HepG2 (cell line): ENCODE measurements around the gene ADSS1. TPM values are rescaled to one million over a fixed set of nuclear protein-coding genes. Genes with fewer than 3 reads are reported as not detected.

Source experiments
- ATAC-seq: fragments of 200-7000 bp; cut with Tn5 transposase; 3 replicates; pipeline ENCODE4 v1.9.1; 2020; ENCODE audit warnings: mild to moderate bottlenecking, moderate library complexity
- BruUV-seq: library from RNA; stranded (reverse); fragments of 400-500 nt; replicated peaks from 2 replicates; lab custom pipeline; 2021; lab: Mats Ljungman, UMichigan
- CTCF ChIA-PET: fragments of 300-600 bp; formaldehyde crosslinking; extraction: SDS; loops from one replicate; lab custom pipeline; 2021; ENCODE audit warnings: low total read pairs, inconsistent platforms, low intra/inter-chr PET ratio; lab: Yijun Ruan, JAX
- POLR2A ChIA-PET: fragments of 350-600 bp; sonication (Branson Sonifier 250); formaldehyde crosslinking; loops from one replicate; lab custom pipeline; 2020; ENCODE audit warnings: antibody characterized with exemption, inconsistent platforms; lab: Yijun Ruan, JAX
- DNase-seq: peaks from one replicate; pipeline ENCODE4 v3.0.0-alpha.2; 2015; ENCODE audit warnings: low spot score
- FAIRE-seq: peaks from 3 replicates; lab custom pipeline; 2011; peaks lifted over from hg19 to GRCh38; lab: Jason Lieb, UNC
- H2AFZ ChIP-seq: one replicate; pipeline ENCODE4 v1.6.1; 2011; ENCODE audit warnings: low read length, inconsistent platforms
- H3K27ac ChIP-seq: fragments of 300-600 bp; 3 replicates; pipeline ENCODE4 v1.8.0; 2011; ENCODE audit warnings: mixed run types, mild to moderate bottlenecking, mixed read lengths, low read length, inconsistent platforms; ENCODE audit not compliant: insufficient read depth; ENCODE audit errors: extremely low read length
- H3K27me3 ChIP-seq, 2 experiments: fragments of 200-600 bp in 1 of 2; 2 replicates in 1 of 2; 3 replicates in 1 of 2; pipeline versions ENCODE4 v1.6.0 to v1.8.0; 2011; ENCODE audit warnings: low read length in 2 of 2, mild to moderate bottlenecking in 2 of 2, moderate library complexity in 2 of 2, inconsistent platforms in 1 of 2; ENCODE audit not compliant: insufficient read depth in 2 of 2, control insufficient read depth in 1 of 2
- H3K36me3 ChIP-seq, 2 experiments: fragments of 200-600 bp in 1 of 2; replicated peaks in 1 of 2; 2 replicates in 1 of 2; 3 replicates in 1 of 2; pipeline versions ENCODE4 v1.5.1 to v1.8.0; 2011; ENCODE audit warnings: low read length in 2 of 2, inconsistent platforms in 1 of 2; ENCODE audit not compliant: insufficient read depth in 2 of 2, control insufficient read depth in 1 of 2
- H3K4me1 ChIP-seq: 2 replicates; pipeline ENCODE4 v1.5.1; 2012; ENCODE audit warnings: low read length, inconsistent platforms; ENCODE audit not compliant: insufficient read depth
- H3K4me2 ChIP-seq: 2 replicates; pipeline ENCODE4 v1.6.0; 2011; ENCODE audit warnings: low read depth, low read length, inconsistent platforms
- H3K4me3 ChIP-seq, 3 experiments: fragments of 200-600 bp in 1 of 3; sonication (generic), shearing (Covaris generic) in 1 of 3; replicated peaks in 1 of 3; 2 replicates each; pipeline ENCODE4 v1.5.1; 2011 to 2016; ENCODE audit warnings: low read length in 3 of 3, inconsistent platforms in 2 of 3, low read depth in 2 of 3, mild to moderate bottlenecking in 2 of 3, control low read depth in 1 of 3, mixed read lengths in 1 of 3; ENCODE audit not compliant: insufficient read depth in 1 of 3
- H3K79me2 ChIP-seq: one replicate; pipeline ENCODE4 v1.6.1; 2011; ENCODE audit warnings: low read length, inconsistent platforms; ENCODE audit not compliant: insufficient read depth
- H3K9ac ChIP-seq: 2 replicates; pipeline ENCODE4 v1.6.0; 2011; ENCODE audit warnings: mild to moderate bottlenecking, low read depth, low read length, inconsistent platforms; ENCODE audit not compliant: insufficient read depth
- H3K9me3 ChIP-seq: 2 replicates; pipeline ENCODE4 v1.5.1; 2012; ENCODE audit warnings: mild to moderate bottlenecking, low read length
- H4K20me1 ChIP-seq: 2 replicates; pipeline ENCODE4 v1.6.0; 2011; ENCODE audit warnings: inconsistent platforms, mild to moderate bottlenecking, low read length, moderate library complexity; ENCODE audit not compliant: insufficient read depth
- HES4 ChIP-seq: sonication (generic); formaldehyde crosslinking; IDR thresholded peaks from 2 replicates; pipeline ENCODE4 v1.9.0; 2021; ENCODE audit warnings: mild to moderate bottlenecking, missing genetic modification reagents, borderline replicate concordance
- HNRNPLL ChIP-seq: fragments of 200-400 bp; formaldehyde crosslinking; IDR thresholded peaks from 2 replicates; pipeline ENCODE4 v1.6.1; 2017; ENCODE audit warnings: mild to moderate bottlenecking, low read depth, low read length; ENCODE audit not compliant: poor library complexity, severe bottlenecking
- SNAPC5 ChIP-seq: sonication (generic); formaldehyde crosslinking; IDR thresholded peaks from 2 replicates; pipeline ENCODE4 v1.8.1; 2023; ENCODE audit warnings: mild to moderate bottlenecking, missing genetic modification reagents, borderline replicate concordance
- ZNF263 ChIP-seq: sonication (generic); formaldehyde crosslinking; IDR thresholded peaks from 2 replicates; pipeline ENCODE4 v1.4.0; 2020; ENCODE audit warnings: missing genetic modification reagents
- ZNF446 ChIP-seq: sonication (generic); formaldehyde crosslinking; IDR thresholded peaks from 2 replicates; pipeline ENCODE4 v1.5.0; 2020; ENCODE audit warnings: mild to moderate bottlenecking, missing genetic modification reagents
- WGBS: methylation state at CpG from one replicate; pipeline ENCODE4 v1.1.6; 2017; ENCODE audit warnings: low lambda C conversion rate; 5-methylcytosine and 5-hydroxymethylcytosine counted together
- in situ Hi-C: cut with HindIII; loops from 2 replicates; pipeline ENCODE4 v1.10.0; 2017; ENCODE audit warnings: low pct_unique_long_range_greater_than_20kb; ENCODE audit not compliant: extremely low pct_ligation_motif_present
- intact Hi-C: fragments of 100-400 bp; cut with micrococcal nuclease; formaldehyde crosslinking; loops from one replicate; pipeline ENCODE4 v1.10.0; 2022; ENCODE audit not compliant: unreplicated experiment
- polyA plus RNA-seq, 8 experiments: library from polyadenylated mRNA; depleted of rRNA in 3 of 8; stranded (reverse) in 7 of 8; unstranded in 1 of 8; fragments of >200 nt; fragmentation: Illumina TruSeq in 4 of 8; extraction: Trizol in 4 of 8; gene quantifications; 2 replicates each; pipeline versions ENCODE4 v1.2.1 to v1.2.3, GENCODE V29; 2011 to 2016; ENCODE audit warnings: low read depth in 4 of 8, missing spikeins in 1 of 8, mixed read lengths in 1 of 8; ENCODE audit not compliant: insufficient read depth in 1 of 8
- total RNA-seq, 5 experiments: library from RNA; depleted of rRNA; stranded (reverse); fragments of >200 nt; fragmentation: Illumina TruSeq; extraction: Trizol; gene quantifications; 2 replicates each; pipeline ENCODE4 v1.2.3, GENCODE V29; 2016; ENCODE audit warnings: low read depth in 1 of 5
- TF ChIP-seq, protein P1 (sequence below): sonication (generic); formaldehyde crosslinking; IDR thresholded peaks from 2 replicates; pipeline ENCODE4 v1.4.0; 2020; ENCODE audit warnings: mild to moderate bottlenecking, missing genetic modification reagents

The ADSS1 gene
- total and polyA plus RNA-seq, 2 of the 13 experiments (the other 11 are each of a cell fraction or from before 2014, with no cell fraction given) = 1.0 to 36.7 TPM

DNA sequence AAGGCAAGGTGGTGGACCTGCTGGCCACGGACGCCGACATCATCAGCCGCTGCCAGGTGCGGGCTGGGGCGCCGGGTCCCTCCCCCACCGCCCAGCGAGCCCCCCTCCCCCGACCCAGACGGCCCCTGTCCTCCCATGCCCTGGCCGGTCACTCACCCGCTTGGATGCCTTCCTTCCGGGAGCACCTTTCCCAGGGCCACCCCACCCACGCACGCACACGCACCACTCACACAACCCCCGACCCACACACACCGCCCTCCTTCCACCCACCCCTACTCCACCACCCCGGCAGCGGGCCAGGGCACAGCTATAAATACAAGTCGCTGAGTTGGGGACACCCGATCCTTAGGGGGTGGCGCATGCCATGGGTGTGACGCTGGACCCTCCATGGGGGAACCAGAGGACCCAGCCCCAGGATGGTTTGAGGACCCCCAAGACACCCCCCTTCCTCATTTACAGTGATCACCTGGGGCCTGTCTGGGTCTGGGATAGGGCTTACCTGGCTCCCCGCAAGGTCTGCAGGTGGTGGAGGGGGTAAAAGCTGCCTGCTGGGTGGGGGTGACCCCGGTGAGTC lies 465 bp downstream of the ADSS1 start:
- peaks cover 67% of the 10 kb centered on the region for H3K4me1 ChIP-seq
- H3K4me3 ChIP-seq = peak overlapping the region; percentile 63 to 90 (median 68)
- FAIRE-seq (no peak), ATAC-seq (no peak; the same call in 1 of the 3 replicates), DNase-seq (no peak)
- H3K9me3 ChIP-seq = no peaks in the 10 kb centered on the region
- peak overlapping the region; percentile 48 for H3K27ac ChIP-seq
- CTCF ChIA-PET = no interaction called here
- H3K36me3 ChIP-seq = no peaks in the 10 kb centered on the region
- peak overlapping the region; percentile 76 for H3K9ac ChIP-seq
- peaks cover 0 to 3% of the 10 kb centered on the region in 2 experiments; a peak in 1 of 5 replicates for H3K27me3 ChIP-seq
- no peaks in the 10 kb centered on the region for H4K20me1 ChIP-seq
- H2AFZ ChIP-seq = no peak overlapping the region
- intact Hi-C loops (no loop called here), in situ Hi-C loops (no loop called here)
- TF ChIP-seq HES4 (CRISPR knock-in tag) (0 out of 2 replicates have a peak, but pooled peaks have one; percentile 36), ZNF263 (CRISPR knock-in tag) (peak; percentile 5; the same call in 1 of the 2 replicates), SNAPC5 (CRISPR knock-in tag) (peak; percentile 26; the same call in 1 of the 2 replicates), ZNF446 (CRISPR knock-in tag) (no peak), HNRNPLL (peak; percentile 14)
- TF ChIP-seq, protein P1, sequence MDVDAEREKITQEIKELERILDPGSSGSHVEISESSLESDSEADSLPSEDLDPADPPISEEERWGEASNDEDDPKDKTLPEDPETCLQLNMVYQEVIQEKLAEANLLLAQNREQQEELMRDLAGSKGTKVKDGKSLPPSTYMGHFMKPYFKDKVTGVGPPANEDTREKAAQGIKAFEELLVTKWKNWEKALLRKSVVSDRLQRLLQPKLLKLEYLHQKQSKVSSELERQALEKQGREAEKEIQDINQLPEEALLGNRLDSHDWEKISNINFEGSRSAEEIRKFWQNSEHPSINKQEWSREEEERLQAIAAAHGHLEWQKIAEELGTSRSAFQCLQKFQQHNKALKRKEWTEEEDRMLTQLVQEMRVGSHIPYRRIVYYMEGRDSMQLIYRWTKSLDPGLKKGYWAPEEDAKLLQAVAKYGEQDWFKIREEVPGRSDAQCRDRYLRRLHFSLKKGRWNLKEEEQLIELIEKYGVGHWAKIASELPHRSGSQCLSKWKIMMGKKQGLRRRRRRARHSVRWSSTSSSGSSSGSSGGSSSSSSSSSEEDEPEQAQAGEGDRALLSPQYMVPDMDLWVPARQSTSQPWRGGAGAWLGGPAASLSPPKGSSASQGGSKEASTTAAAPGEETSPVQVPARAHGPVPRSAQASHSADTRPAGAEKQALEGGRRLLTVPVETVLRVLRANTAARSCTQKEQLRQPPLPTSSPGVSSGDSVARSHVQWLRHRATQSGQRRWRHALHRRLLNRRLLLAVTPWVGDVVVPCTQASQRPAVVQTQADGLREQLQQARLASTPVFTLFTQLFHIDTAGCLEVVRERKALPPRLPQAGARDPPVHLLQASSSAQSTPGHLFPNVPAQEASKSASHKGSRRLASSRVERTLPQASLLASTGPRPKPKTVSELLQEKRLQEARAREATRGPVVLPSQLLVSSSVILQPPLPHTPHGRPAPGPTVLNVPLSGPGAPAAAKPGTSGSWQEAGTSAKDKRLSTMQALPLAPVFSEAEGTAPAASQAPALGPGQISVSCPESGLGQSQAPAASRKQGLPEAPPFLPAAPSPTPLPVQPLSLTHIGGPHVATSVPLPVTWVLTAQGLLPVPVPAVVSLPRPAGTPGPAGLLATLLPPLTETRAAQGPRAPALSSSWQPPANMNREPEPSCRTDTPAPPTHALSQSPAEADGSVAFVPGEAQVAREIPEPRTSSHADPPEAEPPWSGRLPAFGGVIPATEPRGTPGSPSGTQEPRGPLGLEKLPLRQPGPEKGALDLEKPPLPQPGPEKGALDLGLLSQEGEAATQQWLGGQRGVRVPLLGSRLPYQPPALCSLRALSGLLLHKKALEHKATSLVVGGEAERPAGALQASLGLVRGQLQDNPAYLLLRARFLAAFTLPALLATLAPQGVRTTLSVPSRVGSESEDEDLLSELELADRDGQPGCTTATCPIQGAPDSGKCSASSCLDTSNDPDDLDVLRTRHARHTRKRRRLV (CRISPR knock-in tag) = 0 out of 2 replicates have a peak, but pooled peaks have one; percentile 3
- BruUV-seq = no TSS peak
- POLR2A ChIA-PET = interaction anchor here (0.6 to 3.3 kb wide), 6 partner anchors 11 to 58 kb away, joined by 3 to 18 read pairs (median 4); partner anchors contain the start of gene SIVA1
- 5% methylated on average over 9 of the region's 27 CpGs for WGBS
- no peaks in the 10 kb centered on the region for H3K79me2 ChIP-seq
- peak overlapping the region; percentile 96 for H3K4me2 ChIP-seq
